ENCODE measurements around the gene RASL12. TPM values are rescaled to one million over a fixed set of nuclear protein-coding genes. Genes with fewer than 3 reads are reported as not detected.
"Not testable (repeated sequence)": the region's sequence is repeated elsewhere in the genome, so short reads cannot be mapped to it uniquely, and the experiment has no call there.

RASL12 gene
- total and polyA plus RNA-seq, 7 donors, result 1.8 to 102 (median 29.1) TPM

DNA sequence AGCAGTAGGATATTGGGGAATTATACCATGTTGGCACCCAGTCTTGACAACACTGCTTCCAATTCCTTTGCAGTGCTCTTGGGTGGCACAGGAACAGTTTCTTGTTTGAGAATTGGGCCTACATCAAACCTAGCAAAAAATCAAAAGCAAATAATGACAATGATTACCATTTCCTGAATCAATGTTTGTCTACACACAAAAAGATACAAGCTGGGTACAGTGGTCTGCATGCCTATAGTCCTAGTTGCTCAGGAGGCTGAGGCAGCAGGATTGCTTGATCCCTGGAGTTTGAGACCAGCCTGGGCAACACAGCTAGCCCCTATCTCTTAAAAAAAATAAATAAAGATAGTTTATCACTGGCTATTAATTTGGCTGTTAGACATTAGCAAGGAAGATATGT is 46.3 kb downstream of the RASL12 start:
- DNase-seq, result no peak
- TF ChIP-seq EP300 (IDR thresholded peaks at IDR 0.05) (no peak), POLR2AphosphoS5 (IDR thresholded peaks at IDR 0.05) (no peak), POLR2A (IDR thresholded peaks at IDR 0.05) (no peak)
- TF ChIP-seq, protein P1, sequence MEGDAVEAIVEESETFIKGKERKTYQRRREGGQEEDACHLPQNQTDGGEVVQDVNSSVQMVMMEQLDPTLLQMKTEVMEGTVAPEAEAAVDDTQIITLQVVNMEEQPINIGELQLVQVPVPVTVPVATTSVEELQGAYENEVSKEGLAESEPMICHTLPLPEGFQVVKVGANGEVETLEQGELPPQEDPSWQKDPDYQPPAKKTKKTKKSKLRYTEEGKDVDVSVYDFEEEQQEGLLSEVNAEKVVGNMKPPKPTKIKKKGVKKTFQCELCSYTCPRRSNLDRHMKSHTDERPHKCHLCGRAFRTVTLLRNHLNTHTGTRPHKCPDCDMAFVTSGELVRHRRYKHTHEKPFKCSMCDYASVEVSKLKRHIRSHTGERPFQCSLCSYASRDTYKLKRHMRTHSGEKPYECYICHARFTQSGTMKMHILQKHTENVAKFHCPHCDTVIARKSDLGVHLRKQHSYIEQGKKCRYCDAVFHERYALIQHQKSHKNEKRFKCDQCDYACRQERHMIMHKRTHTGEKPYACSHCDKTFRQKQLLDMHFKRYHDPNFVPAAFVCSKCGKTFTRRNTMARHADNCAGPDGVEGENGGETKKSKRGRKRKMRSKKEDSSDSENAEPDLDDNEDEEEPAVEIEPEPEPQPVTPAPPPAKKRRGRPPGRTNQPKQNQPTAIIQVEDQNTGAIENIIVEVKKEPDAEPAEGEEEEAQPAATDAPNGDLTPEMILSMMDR (IDR thresholded peaks at IDR 0.05), result no peak
- H3K4me3 ChIP-seq, result no peak overlapping the region
- no peaks in the 10 kb centered on the region for H3K4me1 ChIP-seq
- no peaks in the 10 kb centered on the region for H3K27me3 ChIP-seq
- no peak overlapping the region for H3K27ac ChIP-seq
- intact Hi-C loops (cut with DNase I), result no loop called here
- H3K9me3 ChIP-seq, result no peaks in the 10 kb centered on the region
- H3K36me3 ChIP-seq, result peaks cover 4 to 92% (median 21%) of the 10 kb centered on the region in 4 donors

GRCh38 chr15:65020419-65020818 is 47.4 kb downstream of the RASL12 start:
- WGBS, 2 donors, result 87 to 89% methylated on average over 1 of the region's 1 CpG
- no peak for TF ChIP-seq POLR2A (IDR thresholded peaks at IDR 0.05)
- TF ChIP-seq, protein P1 (IDR thresholded peaks at IDR 0.05), result no peak
- no peak for TF ChIP-seq POLR2AphosphoS5 (IDR thresholded peaks at IDR 0.05)
- TF ChIP-seq EP300 (IDR thresholded peaks at IDR 0.05), result no peak
- no peaks in the 10 kb centered on the region for H3K27me3 ChIP-seq
- no peak for DNase-seq
- no peaks in the 10 kb centered on the region for H3K4me1 ChIP-seq
- H3K27ac ChIP-seq, result no peak overlapping the region
- intact Hi-C loops (cut with DNase I), result no loop called here
- H3K36me3 ChIP-seq, result peaks cover 10 to 92% (median 26%) of the 10 kb centered on the region in 4 donors
- no peaks in the 10 kb centered on the region for H3K9me3 ChIP-seq
- H3K4me3 ChIP-seq, result no peak overlapping the region

- peaks cover 13 to 55% (median 28%) of the 10 kb centered on the region in 4 donors for H3K36me3 ChIP-seq
- H3K9me3 ChIP-seq; intact Hi-C loops (cut with DNase I); H3K4me1 ChIP-seq; H3K27me3 ChIP-seq; H3K27ac ChIP-seq; DNase-seq; H3K4me3 ChIP-seq: not testable (repeated sequence)
- 80 to 89% methylated on average over 4 of the region's 4 CpGs for WGBS, 2 donors
Measured at GRCh38 chr15:65011198-65011597, 56.6 kb downstream of the RASL12 start.

- no peak for DNase-seq
- intact Hi-C loops (cut with DNase I), result no loop called here
- TF ChIP-seq POLR2A (IDR thresholded peaks at IDR 0.05) (no peak), EP300 (IDR thresholded peaks at IDR 0.05) (no peak), POLR2AphosphoS5 (IDR thresholded peaks at IDR 0.05) (no peak)
- TF ChIP-seq, protein P1 (IDR thresholded peaks at IDR 0.05), result no peak
- WGBS, 2 donors, result 61 to 79% methylated on average over 2 of the region's 2 CpGs
- Histone ChIP-seq H3K27me3 (no peaks in the 10 kb centered on the region), H3K9me3 (no peaks in the 10 kb centered on the region), H3K4me1 (no peaks in the 10 kb centered on the region), H3K4me3 (no peak overlapping the region), H3K27ac (no peak overlapping the region), H3K36me3 (peaks cover 3 to 54% (median 18%) of the 10 kb centered on the region in 4 donors)
Measured at GRCh38 chr15:65008983-65009382, 58.8 kb downstream of the RASL12 start.

- H3K9me3 ChIP-seq, result no peaks in the 10 kb centered on the region
- 92 to 93% methylated on average over 3 of the region's 3 CpGs for WGBS, 2 donors
- intact Hi-C loops (cut with DNase I), result no loop called here
- H3K4me1 ChIP-seq, result no peaks in the 10 kb centered on the region
- no peak overlapping the region for H3K4me3 ChIP-seq
- H3K27ac ChIP-seq, result no peak overlapping the region
- no peak for DNase-seq
- H3K36me3 ChIP-seq, result peaks cover 0 to 53% (median 6%) of the 10 kb centered on the region in 4 donors
- no peak for TF ChIP-seq EP300 (IDR thresholded peaks at IDR 0.05)
- TF ChIP-seq, protein P1 (IDR thresholded peaks at IDR 0.05), result no peak
- TF ChIP-seq POLR2AphosphoS5 (IDR thresholded peaks at IDR 0.05), result no peak
- TF ChIP-seq POLR2A (IDR thresholded peaks at IDR 0.05), result no peak
- H3K27me3 ChIP-seq, result no peaks in the 10 kb centered on the region
Measured at GRCh38 chr15:65006876-65007275, 60.9 kb downstream of the RASL12 start.

Measured in sigmoid colon (tissue), 7 donors.